A549 treated with AZD9567 at 1 μM for 4 hours (cell line): ENCODE results near the gene FTCD. TPM values are rescaled to one million over a fixed set of nuclear protein-coding genes. Genes with fewer than 3 reads are reported as not detected.

Experiments used
- total RNA-seq: library from RNA; stranded (reverse); fragments of 200-300 nt; extraction: Qiagen RNA extraction; gene quantifications from 5 replicates; pipeline ENCODE4 v1.2.3, GENCODE V29; 2022; ENCODE audit not compliant: insufficient read depth

Gene FTCD, protein sequence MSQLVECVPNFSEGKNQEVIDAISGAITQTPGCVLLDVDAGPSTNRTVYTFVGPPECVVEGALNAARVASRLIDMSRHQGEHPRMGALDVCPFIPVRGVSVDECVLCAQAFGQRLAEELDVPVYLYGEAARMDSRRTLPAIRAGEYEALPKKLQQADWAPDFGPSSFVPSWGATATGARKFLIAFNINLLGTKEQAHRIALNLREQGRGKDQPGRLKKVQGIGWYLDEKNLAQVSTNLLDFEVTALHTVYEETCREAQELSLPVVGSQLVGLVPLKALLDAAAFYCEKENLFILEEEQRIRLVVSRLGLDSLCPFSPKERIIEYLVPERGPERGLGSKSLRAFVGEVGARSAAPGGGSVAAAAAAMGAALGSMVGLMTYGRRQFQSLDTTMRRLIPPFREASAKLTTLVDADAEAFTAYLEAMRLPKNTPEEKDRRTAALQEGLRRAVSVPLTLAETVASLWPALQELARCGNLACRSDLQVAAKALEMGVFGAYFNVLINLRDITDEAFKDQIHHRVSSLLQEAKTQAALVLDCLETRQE
- 0.13 TPM in 1 of 5 replicates, not detected in the others for total RNA-seq

DNA sequence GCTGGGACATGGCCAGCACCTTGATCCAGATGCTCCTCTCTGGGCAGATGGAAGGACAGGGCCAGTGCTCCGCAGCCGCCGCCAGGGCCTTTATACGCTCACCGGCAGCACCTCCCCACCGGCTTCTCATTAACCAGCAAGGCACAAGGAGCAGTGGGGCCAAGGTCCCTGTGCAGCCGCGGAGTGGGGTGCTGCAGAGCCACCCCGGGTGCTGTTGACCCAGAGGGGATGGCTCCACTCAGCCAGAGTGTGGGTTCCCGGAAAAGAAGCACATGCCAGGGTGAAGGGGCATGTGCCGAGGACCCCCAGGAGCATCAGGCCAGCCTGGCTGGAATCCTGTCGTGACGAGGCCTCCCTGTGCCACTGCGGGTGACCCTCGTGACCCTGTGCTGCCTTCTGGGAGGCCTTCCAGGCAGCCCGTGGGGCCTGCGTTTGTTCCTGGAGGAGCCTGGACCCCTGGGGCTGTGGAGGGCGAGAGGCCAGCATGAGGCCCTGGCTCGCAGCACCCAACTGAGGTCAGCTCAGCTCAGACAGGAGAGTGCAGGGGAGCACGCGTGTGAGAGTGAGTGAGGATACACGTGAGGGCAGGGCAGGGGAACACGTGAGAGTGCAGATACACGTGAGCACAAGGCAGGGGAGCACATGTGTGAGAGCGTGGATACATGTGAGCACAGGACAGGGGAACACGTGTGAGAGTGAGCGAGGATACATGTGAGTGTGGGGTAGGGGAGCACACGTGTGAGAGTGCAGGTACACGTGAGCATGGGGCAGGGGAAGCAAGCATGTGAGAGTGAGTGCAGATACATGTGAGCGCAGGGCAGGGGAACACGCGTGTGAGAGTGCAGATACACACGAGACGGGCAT, at the start of gene FTCD:
FTCD (minus strand) TSS at position 66 of the 864 bp plus-strand sequence; CDS start at position 10, 56 bp downstream.

DNA sequence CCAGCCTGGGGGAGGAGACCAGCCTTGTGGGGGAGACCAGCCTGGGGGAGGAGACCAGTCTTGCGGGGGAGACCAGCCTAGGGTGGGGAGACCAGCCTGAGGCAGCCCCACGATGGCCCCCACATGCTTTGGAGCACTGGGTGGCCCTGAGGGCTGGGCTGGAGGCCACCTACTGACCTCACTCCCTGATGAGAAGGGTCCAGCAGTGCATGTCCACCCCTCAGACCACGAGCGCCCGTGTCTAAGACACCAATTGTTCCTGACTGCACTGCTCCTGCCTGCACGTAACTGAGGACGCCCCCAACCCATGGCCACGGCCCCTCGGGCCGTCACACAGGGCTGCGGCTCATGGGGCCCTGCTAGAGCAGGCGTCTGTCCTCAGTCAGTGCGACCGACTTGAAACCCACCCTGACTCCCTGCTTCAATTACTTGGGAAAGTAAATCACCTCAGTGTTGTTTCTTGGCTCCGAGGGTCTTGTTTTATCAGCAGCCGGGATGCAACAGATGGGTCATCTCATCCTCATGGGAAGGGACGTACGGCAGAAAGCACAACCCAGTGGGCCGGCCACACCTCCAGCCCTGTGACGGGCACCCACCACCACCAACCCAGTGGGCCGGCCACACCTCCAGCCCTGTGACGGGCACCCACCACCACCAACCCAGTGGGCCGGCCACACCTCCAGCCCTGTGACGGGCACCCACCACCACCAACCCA, 28.7 kb upstream of the FTCD start, which contains the start of gene SPATC1L:
SPATC1L (minus strand) TSS at position 550 of the 715 bp plus-strand sequence. CDS start 1,643 bp downstream, outside the sequence.

DNA sequence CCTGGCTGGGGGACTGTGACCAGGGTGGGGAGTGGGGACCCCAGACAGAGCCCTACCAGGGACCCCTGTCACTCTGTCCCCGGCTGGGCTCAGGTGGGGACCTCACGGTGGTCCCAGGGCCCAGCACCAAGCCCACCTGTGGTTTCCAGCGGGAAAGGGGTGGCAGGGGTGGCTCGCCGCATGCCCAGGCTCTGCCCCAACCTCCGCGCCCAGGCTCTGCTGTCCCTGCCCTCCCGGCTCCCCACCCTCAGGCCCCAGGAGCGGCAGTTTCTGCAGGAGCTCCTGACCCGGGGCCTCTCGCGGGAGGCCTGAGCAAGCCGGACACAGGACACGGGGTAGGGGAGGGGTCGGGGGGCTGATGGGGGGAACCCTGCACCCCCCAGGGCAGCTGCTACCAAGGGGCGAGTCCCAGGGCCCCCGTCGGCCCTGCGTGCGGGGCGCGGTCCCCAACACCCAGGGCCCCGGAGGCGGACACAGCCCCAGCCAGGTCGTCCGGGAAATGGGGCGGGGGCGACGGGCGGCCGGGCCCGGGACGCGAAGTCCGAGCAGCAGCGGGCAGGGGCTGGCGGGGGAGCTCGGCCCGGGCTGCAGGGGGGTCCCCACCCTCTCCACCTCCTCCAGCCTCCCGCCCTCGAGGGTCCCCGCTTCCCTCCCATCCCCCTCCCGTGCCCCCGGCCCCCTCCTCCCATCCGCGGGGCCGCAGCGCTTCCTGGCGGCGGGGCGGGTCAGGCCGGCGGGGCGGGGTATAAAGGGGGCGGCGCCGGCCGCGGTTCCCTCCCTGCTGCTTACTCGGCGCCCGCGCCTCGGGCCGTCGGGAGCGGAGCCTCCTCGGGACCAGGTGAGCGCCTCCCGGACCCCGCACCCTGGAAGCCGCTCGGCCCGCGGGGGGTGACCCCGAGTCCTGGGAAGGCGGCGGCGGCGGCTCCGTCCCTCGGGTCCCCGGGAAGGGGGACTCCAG, 57.8 kb downstream of the FTCD start, which contains the start of gene COL6A2:
COL6A2 (plus strand) TSS at position 777 of the 958 bp plus-strand sequence.

Other genes starting within 250 kb of the FTCD start
- gene COL6A1, start 173.8 kb downstream of the FTCD start, total RNA-seq = 10.0 to 21.9 TPM (median 19.8 TPM) in 5 replicates
- gene COL6A2, start 57.5 kb downstream of the FTCD start, total RNA-seq = 7.6 to 17.3 TPM (median 16.6 TPM) in 5 replicates
- 0.14 to 0.27 TPM (median 0.17 TPM) in 4 of 5 replicates, not detected in the other for gene SPATC1L, start 28.9 kb upstream of the FTCD start, total RNA-seq
- 12.2 to 17.1 TPM (median 16.1 TPM) in 5 replicates for gene LSS, start 73.2 kb upstream of the FTCD start, total RNA-seq
- gene MCM3AP, start 130.0 kb upstream of the FTCD start, total RNA-seq = 32.7 to 41.1 TPM (median 39.1 TPM) in 5 replicates
- gene YBEY, start 130.8 kb upstream of the FTCD start, total RNA-seq = 10.3 to 28.5 TPM (median 27.2 TPM) in 5 replicates
- 4.5 to 6.4 TPM (median 5.7 TPM) in 5 replicates for gene C21orf58, start 168.3 kb upstream of the FTCD start, total RNA-seq
- gene PCNT, start 168.6 kb upstream of the FTCD start, total RNA-seq = 10.2 to 16.2 TPM (median 14.2 TPM) in 5 replicates